Measurements from ENCODE around the gene FAF2.
"Not testable (repeated sequence)": the region's sequence is repeated elsewhere in the genome, so short reads cannot be mapped to it uniquely, and the experiment has no call there.

Gene FAF2, protein sequence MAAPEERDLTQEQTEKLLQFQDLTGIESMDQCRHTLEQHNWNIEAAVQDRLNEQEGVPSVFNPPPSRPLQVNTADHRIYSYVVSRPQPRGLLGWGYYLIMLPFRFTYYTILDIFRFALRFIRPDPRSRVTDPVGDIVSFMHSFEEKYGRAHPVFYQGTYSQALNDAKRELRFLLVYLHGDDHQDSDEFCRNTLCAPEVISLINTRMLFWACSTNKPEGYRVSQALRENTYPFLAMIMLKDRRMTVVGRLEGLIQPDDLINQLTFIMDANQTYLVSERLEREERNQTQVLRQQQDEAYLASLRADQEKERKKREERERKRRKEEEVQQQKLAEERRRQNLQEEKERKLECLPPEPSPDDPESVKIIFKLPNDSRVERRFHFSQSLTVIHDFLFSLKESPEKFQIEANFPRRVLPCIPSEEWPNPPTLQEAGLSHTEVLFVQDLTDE

DNA sequence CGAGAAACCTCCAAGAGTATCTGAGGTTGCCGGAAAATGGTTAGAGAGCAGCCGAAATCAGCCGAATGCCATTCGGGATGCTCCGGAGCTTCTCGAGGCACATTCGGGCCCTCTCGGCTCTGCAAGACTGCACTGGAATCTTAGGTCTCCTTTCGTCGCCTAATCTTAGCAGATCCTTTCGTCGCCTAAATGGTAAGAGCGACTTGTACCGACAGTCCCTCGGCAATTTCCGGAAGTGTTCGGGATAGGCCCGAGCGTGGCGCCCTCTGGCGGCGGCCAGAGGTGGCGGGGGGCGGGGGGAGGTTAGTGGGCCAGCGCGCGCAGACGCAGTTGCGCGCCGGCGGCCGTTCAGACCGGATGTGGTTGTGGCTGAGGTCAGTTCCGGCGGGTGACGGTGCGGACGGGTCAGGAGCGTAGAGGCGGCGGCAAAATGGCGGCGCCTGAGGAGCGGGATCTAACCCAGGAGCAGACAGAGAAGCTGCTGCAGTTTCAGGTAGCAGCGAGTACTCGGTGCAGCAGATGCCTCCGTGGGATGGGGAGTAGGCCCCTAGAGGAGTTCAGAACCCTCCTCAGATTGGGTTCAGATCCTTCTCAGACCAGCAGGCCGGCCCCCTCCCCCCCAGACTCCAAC is at the start of gene FAF2:
TSS of gene FAF2 (plus strand) at position 408 of the 631 bp plus-strand sequence. CDS start at position 431, 23 bp downstream.
- FAIRE-seq, result peak; percentile 88

DNA sequence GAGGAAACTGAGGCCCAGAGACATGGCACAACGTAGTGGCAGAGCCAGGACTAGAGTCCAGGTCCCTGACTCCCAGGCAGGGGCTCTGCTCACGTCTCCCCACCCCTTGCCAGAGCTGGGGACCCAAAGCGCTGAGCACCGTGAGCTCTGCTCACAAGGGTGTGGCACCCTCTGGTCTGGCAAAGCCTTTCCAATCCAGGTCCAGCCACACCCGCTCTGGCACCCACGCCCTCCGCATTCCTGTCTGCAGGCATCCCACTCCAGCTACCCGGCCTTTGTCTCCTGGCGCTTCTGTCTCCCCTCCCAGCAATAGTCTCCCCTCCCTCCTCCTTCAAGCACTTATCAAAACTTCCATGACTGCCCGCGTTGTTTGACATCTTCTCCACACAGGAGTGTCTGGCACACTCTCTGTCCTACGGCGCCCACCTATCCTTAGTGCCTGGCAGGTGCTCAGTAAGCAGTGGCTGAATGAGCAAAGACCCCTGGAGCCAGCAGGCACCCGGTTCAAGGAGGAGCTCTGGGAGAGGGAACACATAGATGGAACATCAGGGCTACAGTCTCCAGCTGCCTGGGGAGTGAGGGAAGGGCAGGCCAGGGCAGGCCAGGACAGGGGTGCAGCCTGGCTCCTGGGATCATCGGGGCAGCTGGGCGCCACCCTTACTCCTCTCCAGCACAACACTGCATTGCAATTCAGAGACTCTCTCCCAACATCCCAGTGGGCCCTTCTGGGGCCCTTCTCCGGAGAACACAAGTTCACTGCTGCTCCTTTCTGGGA is 47.6 kb upstream of the FAF2 start:
- FAIRE-seq, result no peak

DNA sequence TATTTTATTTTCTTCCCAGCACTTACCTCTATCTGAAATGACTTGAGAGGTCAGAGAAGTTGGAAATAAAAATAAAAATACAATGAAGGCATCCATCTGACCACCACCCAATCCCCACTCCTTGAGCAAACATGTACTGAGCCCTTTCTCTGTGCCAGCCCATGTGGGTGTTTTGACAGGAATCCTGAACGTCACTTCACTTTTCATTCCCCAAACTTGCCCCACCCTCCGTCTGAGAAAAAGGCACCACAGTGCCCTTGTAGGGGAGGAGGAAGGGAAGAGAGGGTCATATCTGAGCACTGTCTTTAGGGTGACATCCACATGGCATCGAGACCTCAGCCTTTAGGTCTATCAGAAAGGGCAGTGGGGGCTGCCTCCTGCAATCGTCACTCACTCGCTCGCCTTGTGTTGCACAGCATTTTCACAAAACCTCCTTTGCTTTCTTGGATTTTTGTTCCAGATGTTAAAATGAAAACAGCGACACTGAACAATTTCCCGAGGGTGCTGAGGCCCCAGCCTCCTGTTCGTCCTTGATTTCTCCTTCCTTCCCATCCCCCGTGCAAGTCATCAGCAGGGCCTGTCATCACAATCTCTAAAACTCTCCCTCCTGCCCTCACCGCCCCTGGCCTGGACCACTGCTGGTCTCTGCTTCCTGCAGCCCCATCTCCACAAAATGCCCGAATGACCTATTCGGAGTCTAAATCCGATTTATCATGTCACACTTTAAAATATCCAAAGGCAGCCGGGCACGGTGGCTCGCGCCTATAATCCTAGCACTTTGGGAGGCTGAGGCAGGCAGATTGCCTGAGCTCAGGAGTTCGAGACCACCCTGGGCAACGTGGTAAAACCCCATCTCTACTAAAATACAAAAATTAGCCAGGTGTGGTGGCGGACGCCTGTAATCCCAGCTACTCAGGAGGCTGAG is 46.6 kb upstream of the FAF2 start:
- FAIRE-seq, result no peak

DNA sequence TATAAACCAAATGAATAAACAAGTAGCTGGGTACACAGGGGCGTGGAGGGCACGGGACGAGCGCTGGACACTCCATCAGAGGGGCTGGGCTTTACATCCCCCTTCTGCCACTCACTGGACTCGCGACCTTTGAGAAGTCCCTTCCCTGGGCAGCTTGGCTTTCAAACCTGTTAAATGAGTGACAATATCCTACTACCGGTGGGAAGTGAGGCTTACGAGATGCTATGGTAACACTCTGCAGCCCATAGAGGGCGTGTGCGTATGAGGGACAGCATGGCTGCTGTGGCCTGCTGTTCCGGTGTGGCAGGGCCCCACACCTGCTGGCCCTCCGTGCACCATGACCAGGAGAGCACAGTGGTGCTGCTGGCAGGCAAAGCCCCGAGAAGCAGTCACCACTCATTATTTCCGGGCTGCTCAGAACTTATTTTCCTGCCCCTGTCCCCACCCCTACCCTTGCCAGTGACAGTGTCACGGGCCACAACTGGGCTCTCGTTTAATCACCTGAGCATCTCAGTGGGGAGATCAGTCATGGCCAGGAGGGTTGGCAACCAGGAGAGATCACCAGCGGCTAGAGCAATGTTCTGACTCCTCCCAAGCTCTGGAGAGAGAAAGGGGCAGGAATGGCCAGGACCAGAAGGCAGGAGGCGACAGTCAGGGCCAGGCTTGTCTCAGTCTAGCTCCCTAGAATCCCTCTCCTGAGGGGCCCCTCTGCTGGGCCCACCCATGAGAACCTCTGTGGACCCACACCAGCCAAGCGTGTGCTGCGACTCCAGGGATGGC is 42.3 kb upstream of the FAF2 start:
- FAIRE-seq, result no peak

DNA sequence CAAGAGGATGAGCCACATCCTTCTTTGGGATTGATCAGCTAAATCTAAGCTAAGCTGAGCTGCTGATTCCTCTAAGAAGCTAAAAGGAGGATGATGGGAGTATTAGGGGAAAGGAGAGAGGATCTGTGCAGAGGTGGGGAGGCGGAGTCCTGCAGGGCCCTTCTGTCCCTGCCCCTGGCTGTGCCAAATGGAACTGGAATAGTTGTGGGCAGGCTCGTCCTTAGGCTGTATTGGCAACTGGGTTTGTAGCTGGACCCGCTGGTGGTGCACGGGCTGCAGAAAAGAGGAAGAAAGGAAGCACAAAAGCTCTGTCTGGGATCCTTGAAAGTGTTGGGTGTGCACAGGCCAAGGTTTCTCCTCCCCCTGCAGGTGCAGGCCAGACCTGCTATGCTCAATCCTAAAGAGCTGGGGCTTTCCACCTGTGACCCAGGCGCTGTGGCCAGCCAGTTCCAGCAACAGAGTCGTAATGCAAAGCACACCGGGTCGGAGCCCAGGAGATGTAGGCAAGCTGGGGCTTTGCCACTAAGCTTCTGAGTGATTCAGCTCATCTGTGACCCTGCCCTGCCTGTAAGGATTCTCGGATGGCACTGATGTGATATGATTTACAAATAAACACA is 41.6 kb upstream of the FAF2 start:
- FAIRE-seq, result no peak

DNA sequence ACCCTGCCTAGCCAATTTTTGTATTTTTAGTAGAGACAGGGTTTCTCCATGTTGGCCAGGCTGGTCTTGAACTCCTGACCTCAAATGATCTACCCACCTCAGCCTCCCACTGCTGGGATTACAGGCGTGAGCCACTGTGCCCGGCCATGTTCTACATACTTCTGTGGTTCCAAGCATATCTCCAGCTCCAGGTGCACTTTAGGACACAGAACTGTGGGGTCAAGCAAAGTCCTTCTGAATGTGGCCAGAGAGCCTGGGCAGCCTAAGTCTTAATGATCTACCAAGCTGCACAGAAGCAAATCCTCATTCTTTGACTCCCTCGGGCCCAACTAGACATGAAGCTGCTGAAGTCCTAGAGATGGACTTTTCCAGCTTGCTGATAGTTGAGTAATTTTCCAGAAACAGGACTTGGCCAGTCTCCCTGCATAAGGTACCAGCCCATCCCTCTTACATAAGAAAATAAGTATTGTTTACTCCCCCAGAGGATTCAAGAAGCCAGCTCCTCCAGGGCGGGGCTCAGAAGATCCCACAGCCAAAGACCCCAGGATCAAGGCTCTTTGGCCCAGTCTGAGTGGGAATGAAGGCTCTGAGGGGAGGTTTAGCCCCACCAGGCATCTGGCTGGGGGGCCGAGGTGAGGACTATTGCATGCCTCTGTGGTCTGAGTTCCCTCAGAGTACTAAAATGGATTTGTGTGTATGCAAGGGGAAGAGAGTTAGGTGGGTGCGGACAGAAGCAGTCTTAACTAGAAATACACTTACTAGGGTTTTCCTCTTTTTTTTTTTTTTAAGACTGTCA is 40.5 kb upstream of the FAF2 start:
- no peak for FAIRE-seq

DNA sequence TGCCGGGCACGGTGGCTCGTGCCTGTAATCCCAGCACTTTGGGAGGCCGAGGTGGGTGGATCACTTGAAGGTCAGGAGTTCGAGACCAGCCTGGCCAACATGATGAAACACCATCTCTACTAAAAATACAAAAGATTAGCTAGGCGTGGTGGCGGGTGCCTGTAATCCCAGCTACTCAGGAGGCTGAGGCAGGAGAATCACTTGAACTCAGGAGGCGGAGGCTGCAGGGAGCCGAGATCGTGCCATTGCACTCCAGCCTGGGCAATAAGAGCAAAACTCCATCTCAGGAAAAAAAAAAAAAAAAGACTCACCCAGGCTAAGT is 40.0 kb upstream of the FAF2 start:
- not testable (repeated sequence) for FAIRE-seq

DNA sequence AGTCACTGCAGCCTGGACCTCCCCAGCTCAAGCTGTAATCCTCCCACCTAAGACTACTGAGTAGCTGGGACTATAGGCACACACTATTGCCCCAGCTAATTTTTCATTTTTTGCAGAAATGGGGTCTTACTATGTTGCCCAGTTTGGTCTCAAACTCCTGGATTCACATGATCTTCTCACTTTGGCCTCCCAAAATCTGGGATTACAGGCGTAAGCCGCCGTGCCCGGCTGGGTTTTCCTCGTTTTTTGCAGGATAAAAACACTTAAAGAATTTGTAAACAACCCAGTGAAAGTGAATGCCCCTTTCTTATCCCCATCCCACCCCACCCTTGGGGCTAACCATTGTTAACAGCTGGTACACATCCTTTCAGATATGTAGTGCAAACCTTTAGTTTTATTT is 39.6 kb upstream of the FAF2 start:
- no peak for FAIRE-seq

DNA sequence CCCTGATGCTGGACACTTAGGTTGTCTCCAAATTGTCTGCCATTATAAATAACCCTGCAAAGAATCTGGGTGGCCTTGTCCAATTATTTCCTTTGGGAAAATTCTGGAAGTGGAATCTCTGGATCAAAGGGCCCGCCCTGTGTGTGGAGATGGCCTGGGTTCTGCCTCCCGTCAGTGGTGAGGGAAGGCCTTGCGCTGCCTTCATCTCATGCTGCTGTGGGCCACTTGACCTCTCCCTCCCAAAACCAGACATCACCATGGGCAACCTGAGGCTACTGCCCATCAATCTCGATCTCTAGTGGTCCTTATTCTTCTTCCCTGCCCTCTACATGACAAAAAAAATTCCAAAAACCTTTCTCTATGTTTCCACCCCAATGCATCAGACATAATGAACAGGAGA is 38.4 kb upstream of the FAF2 start:
- no peak for FAIRE-seq

DNA sequence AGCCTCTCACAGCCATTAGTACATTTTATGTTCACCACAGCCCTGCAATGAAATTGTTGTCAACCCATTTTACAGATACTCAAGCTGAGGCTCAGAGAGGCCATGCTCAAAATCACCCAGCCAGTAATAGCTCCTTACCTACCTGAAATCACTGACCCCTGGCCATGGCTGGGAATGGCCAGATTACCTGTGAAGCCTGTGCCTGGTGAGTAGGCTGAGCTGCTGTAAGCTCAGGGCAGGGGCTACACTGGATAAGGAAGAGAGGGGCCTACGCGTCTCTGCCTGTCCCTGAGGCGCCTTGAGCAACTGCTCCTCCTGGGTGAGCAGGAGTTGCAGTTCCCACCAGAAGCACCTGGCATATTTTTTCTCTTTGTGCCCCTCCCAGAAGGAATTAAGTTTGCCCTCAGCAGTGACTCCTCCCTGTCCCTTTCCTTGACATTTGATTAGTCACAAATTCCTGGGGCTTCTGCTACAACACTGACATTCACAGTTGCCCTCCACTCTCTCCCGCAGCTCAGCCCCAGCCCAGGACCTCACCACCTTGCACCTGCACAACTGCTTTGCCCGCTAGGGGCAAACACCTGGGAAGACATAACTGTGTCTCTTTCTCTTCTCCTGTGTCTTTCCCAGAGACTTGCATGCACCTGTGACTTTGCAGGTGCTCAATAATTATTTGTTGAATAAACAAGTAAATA is 37.6 kb upstream of the FAF2 start:
- FAIRE-seq, result no peak

DNA sequence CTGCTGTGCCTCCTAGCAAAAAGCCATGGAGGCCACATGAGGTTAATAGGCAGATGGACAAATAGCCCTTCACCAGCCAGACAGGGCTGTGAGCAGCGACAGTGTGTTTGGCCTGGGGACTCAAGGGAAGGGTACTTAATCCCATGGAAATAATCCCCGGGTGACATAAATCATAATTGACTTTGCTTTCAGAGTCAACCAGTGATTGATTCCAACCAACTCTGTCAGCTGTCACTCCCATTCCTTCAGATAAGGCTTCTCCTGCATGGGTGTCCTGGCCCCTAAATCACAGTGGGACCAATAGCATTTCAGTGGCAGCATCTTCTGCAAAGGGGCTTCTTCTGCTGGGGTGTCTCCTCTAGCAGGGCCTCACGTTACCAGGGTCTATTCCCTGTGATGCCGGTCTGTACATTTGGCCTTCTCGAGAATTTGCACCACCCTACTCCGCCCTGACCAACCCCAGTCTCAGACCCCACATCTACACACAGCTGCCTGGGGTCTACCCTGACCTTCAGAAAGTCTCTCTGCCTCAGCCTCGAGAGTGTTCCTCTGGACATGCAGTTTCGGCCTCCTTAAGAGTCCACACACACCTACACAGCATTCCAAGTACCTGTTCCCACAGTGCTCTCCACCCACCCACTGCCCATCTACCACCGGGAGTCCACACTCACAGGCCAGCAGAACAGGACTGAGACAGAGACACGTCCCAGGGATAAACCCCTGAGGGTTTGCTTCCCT is 35.5 kb upstream of the FAF2 start:
- no peak for FAIRE-seq

DNA sequence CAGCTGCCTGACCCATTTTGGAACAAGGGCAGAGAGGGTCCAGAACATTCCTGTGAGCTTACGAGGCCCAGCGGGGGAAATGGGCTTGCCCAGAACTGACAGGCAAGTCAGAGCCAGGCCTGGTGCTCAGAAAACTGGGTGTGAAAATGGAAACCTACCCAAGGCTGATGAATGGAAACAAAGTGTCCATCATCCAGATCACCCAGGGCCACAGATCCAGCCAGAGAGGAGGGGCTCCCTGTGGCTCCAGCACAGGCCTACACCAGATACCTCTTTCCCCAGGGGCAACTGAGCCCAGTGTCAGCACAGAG is 35.0 kb upstream of the FAF2 start:
- FAIRE-seq, result no peak

DNA sequence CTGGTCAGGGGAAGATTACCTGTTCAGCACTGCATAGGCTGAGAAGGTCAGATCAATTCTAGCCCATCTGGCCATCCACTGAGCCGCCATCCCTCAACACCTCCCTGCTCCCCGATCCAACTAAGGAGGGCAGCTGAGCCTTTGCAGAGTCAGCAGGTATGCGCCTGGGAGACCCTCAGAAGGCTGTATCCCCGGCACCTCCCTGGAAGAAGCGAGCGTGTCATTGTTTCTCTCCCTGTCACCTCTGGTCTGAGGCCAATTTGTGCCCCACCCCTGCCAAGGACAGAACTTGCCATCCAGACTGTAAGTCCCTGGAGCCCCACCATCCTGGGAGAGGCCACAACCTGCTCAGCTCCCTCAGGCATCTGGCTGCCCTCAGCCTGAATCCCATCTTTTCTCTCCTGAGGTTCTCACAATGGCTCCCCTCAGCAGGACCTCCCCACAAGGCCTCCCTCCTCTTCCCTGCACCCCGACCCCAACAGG is 34.4 kb upstream of the FAF2 start:
- FAIRE-seq, result no peak

DNA sequence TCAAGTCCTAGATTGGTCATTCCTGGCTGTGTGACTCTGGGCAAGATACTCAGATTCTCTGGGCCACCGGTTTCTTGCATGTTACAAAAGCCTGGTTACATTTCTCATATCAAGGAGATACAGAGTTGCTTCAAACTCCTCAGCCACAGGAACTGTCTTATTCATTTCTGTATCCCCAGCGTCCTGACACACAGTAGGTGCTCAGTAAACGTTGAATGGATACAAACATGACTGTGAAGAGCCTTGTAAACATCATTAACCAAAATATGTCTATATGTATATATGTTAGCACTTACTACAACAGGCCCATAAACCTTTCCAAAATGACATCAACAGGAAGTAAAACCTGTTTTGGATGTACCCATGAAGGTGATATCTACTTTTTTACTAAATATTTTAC is 33.5 kb upstream of the FAF2 start:
- FAIRE-seq, result no peak

DNA sequence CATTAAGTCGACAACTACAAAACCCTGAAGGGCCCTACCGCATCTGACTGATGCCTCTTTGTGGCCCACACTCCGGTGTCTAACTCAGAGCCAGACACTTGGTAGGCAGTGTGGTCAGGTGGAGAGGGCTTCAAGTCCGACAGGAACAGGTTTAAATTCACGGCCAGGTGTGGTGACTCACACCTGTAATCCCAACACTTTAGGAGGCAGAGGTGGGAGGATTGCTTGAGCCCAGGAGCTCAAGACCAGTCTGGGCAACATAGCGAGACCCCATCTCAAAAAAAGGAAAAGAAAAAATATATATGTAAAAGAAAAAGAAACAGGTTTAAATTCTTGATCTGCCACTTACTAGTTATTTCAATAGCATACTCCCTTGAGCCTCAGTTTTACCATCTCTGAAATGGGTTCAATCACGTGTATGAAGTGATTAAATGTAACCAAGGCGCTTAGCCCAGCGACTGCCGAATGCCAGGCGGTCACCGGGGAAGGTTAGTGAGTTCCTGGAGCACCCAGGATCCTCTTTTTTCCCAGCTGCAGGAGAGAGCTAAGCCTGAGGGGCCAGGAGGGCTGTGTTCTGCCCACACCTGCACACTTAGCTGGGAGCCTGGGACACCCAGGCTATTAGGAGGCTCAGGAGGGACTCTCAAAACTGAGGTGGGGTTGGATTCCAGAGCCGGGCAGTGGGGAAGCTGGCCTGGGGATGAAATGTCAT is 32.8 kb upstream of the FAF2 start:
- no peak for FAIRE-seq

DNA sequence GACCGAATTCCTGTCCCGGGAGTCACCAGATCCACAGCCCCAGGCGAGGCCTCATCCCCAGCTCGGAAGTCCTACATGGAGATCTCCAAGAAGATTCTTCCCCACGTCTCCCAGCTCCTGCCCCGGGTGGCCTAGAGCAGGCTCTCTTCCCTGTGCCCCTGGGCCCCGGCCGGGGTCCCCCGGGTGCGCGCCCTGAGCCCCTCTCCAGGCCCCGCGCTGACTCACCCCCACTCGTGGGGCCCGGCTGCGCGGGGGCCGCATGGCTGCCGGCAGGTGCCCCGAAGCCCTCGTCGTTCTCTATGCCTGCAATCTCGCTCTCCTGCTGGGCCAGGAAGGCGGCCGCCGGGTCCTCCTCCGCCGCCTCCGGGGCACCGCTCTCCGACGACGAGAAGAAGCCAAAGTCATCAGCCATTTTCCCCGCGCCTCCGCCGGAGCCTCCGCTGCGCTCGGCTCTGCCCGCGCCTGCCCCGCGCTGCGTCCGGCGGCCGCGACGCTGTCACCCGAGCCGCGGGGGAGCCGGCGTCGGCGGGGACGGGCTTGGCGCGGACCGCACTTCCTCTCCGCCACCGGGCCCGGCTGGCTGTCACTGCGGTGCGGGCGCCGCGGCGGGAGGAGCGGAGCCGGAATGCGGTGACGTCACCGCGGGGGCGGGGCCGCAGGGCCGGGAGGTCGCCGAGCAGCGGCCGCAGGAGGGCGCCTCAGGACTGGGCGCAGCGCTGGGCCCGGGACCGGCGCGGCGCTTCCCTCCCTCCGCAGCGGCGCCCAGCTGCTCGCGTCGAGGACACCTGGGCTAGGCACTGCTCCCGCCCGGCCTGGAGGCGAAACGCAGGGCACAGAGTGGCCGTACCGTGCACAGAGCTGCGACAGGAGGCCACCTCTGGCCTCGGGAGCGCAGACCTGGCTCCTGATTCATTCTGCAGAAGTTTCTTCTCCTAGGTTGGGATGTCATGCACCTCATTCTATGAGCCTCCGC is 31.9 kb upstream of the FAF2 start, which contains the start of gene CLTB:
TSS of gene CLTB (minus strand) at position 588 of the 973 bp plus-strand sequence. CDS start at position 412, 176 bp downstream.
- no peak for FAIRE-seq

DNA sequence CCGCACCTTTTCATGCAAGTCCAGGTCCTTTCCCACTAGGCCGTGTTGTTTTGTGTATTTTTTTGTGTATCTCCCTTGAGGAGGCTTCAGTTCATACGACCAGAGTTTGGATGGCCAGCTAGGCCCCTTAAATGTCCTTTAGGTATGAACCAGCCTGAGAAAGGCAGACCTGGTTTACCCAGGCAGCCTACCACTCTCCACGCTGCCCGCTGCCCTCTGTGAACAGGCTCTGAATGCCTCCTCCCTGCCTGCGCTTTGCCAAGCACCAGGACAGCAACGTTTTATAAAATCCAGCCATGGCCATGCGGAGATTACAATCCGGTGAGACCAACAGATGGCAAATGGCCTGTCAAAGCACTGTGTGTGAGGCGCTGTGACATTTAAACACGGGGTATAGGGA is 31.2 kb upstream of the FAF2 start:
- no peak for FAIRE-seq

Data from TTC549 (cell line).